GM19043 (cell line): ENCODE measurements around the gene NCAPH2.
A peak's percentile ranks its signal among the peaks of the same experiment; 100 is the strongest.

Experiments used
- ATAC-seq: cut with Tn5 transposase; IDR thresholded peaks from one replicate; pipeline ENCODE4 v1.9.1; 2021; ENCODE audit warnings: low read depth; ENCODE audit not compliant: unreplicated experiment

The NCAPH2 gene

GRCh38 chr22:50488886-50489285 is 19.1 kb upstream of the NCAPH2 start:
- no peak for ATAC-seq

GRCh38 chr22:50489363-50490243 is 18.4 kb upstream of the NCAPH2 start:
- no peak for ATAC-seq

- no peak for ATAC-seq
Measured at GRCh38 chr22:50490531-50491308, 17.3 kb upstream of the NCAPH2 start.

GRCh38 chr22:50497093-50497492 is 10.9 kb upstream of the NCAPH2 start:
- no peak for ATAC-seq

- no peak for ATAC-seq
Measured at GRCh38 chr22:50498322-50498890, 9.6 kb upstream of the NCAPH2 start.

- ATAC-seq = no peak
Measured at GRCh38 chr22:50500452-50500851, 7.6 kb upstream of the NCAPH2 start.

- no peak for ATAC-seq
Measured at GRCh38 chr22:50502096-50502495, 5.9 kb upstream of the NCAPH2 start.

GRCh38 chr22:50502628-50503474 is 5.2 kb upstream of the NCAPH2 start:
- ATAC-seq = no peak

GRCh38 chr22:50503475-50504145 is 4.4 kb upstream of the NCAPH2 start:
- no peak for ATAC-seq

GRCh38 chr22:50504369-50505211 is 3.4 kb upstream of the NCAPH2 start:
- no peak for ATAC-seq

- no peak for ATAC-seq
Measured at GRCh38 chr22:50505276-50505775, 2.7 kb upstream of the NCAPH2 start.

- ATAC-seq = no peak
Measured at GRCh38 chr22:50505776-50506610, 2.0 kb upstream of the NCAPH2 start.

GRCh38 chr22:50506611-50507420 is 1.2 kb upstream of the NCAPH2 start:
- no peak for ATAC-seq

GRCh38 chr22:50507421-50507990 is 518 bp upstream of the NCAPH2 start, which contains the start of gene LMF2:
LMF2 (minus strand) TSS chr22:50507702; CDS start chr22:50507675, 27 bp downstream.
- ATAC-seq = peak; percentile 40

GRCh38 chr22:50508897-50509296 is 873 bp downstream of the NCAPH2 start:
- no peak for ATAC-seq

GRCh38 chr22:50513175-50513574 is 5.2 kb downstream of the NCAPH2 start:
- no peak for ATAC-seq

- ATAC-seq = no peak
Measured at GRCh38 chr22:50516068-50516467, 8.0 kb downstream of the NCAPH2 start.
